ENCODE results near the gene BTBD9.

Gene BTBD9

DNA sequence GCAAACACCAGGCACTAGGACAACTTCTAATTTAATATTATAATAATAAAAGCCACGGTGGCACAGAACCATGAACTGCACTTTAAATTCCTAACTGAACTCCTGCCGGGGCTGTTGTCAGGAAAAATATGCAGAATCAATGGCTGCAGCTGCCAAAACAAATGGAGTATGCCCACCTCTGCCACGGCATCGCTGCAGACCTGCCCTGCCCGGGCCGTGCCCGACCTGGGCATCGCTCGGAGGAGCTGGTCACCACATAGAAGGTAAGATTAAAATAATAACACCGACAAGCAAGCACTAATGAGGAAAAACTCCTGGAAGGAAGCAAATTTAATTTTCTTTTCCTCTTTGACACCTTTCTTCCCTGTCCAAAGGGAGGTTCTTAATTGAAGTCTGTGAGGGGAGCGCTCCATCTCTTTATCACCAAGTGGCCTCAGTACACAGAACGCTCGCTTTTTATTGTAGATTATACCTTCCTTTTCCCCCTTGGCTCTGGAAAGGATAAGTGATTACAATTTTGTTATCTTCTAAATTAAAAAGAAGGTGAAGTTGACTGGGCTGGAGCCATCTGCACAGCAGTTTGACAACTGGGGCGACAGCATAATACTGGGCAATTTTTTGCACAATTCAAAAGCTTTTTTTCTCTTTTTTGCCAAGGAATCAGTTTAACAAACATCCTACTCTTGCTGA is 468.9 kb downstream of the BTBD9 start:
- POLR2A ChIA-PET: no interaction called here
- DNase-seq (ENCODE audit: low read depth, low spot score): no peak
- CTCF ChIA-PET: interaction anchor here (1.2 kb wide), 1 partner anchor 17 kb away, joined by 3 read pairs; no protein-coding TSS in a partner anchor

GRCh38 chr6:38169977-38170526 is 469.7 kb downstream of the BTBD9 start:
- DNase-seq (ENCODE audit: low read depth, low spot score): no peak
- ChIA-PET CTCF (interaction anchor here (1.2 kb wide), 1 partner anchor 17 kb away, joined by 3 read pairs; no protein-coding TSS in a partner anchor), POLR2A (no interaction called here)
- no peak for TF ChIP-seq CTCF (IDR thresholded peaks at IDR 0.05; ENCODE audit: insufficient read depth, low read length, missing control alignments)
- no peak overlapping the region for H3K4me3 ChIP-seq (ENCODE audit: low read depth, low read length)

More for the DNA sequence above, 468.9 kb downstream of the BTBD9 start:
- TF ChIP-seq CTCF (IDR thresholded peaks at IDR 0.05; ENCODE audit: insufficient read depth, low read length, missing control alignments): no peak
- H3K4me3 ChIP-seq (ENCODE audit: low read depth, low read length): no peak overlapping the region

GRCh38 chr6:38169221-38169976 is 470.3 kb downstream of the BTBD9 start:
- ChIA-PET CTCF (no interaction called here), POLR2A (no interaction called here)
- TF ChIP-seq CTCF (IDR thresholded peaks at IDR 0.05; ENCODE audit: insufficient read depth, low read length, missing control alignments): no peak
- no peak for DNase-seq (ENCODE audit: low read depth, low spot score)
- H3K4me3 ChIP-seq (ENCODE audit: low read depth, low read length): no peak overlapping the region

GRCh38 chr6:38168699-38169098 is 471.0 kb downstream of the BTBD9 start:
- H3K4me3 ChIP-seq (ENCODE audit: low read depth, low read length): no peak overlapping the region
- ChIA-PET CTCF (no interaction called here), POLR2A (no interaction called here)
- no peak for TF ChIP-seq CTCF (IDR thresholded peaks at IDR 0.05; ENCODE audit: insufficient read depth, low read length, missing control alignments)
- DNase-seq (ENCODE audit: low read depth, low spot score): no peak

DNA sequence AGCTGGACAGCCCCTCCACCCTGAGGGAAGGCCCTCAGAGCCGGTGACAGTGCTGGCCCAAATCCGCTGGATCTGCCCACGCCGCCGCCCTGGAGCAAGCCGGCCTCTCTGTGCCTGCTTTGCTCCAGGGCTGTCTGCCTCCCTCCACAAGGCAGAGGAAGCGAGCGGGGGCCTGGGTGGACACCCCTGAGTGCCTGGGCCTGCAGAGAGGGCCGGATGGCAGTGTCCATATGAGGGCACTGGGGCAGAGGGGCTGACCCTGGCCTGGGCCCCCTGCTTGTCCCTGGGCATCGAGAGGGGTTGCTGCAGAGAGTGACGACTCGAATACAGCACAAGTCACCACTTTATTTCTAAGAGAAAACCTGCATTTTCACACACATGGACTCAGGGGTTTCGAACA is 471.6 kb downstream of the BTBD9 start:
- H3K4me3 ChIP-seq (ENCODE audit: low read depth, low read length): no peak overlapping the region
- POLR2A ChIA-PET: no interaction called here
- TF ChIP-seq CTCF (IDR thresholded peaks at IDR 0.05; ENCODE audit: insufficient read depth, low read length, missing control alignments): no peak
- no peak for DNase-seq (ENCODE audit: low read depth, low spot score)
- CTCF ChIA-PET: no interaction called here

DNA sequence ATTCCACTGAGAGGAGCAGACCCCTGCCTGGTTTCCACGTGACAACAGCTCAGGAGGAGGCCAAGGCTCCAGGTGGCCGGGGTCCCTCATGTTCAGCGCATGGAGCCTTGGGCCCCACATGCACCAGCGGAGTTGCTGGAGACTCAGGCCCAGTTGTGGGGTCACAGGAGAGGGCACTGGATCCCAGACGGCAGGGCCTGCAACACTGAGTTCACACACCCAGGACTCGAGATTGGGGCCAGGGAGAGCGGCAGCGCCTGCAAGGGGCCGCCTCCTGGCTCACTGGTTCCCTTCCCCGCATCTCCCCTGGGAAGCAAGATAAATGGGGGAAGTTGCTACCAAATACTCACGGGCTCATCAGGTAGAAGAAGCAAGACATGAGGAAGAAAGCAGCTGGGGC is 472.1 kb downstream of the BTBD9 start:
- ChIA-PET POLR2A (no interaction called here), CTCF (no interaction called here)
- DNase-seq (ENCODE audit: low read depth, low spot score): no peak
- TF ChIP-seq CTCF (IDR thresholded peaks at IDR 0.05; ENCODE audit: insufficient read depth, low read length, missing control alignments): no peak
- H3K4me3 ChIP-seq (ENCODE audit: low read depth, low read length): no peak overlapping the region

Measured in AG04449 (cell line).